GM12878 (cell line): ENCODE results near the gene MORN4. TPM values are rescaled to one million over a fixed set of nuclear protein-coding genes. Genes with fewer than 3 reads are reported as not detected.

Experiments
- CBX3 ChIP-seq: fragments of 200-600 bp; sonication (generic); IDR thresholded peaks from 2 replicates; pipeline ENCODE4 v1.6.1; 2016; ENCODE audit warnings: low read depth, borderline replicate concordance
- EGR1 ChIP-seq, 2 experiments: IDR thresholded peaks; 1 replicate in 1 of 2; 2 replicates in 1 of 2; pipeline ENCODE4 v1.6.1; 2011 to 2012; ENCODE audit warnings: low read depth in 2 of 2, low read length in 2 of 2, borderline replicate concordance in 1 of 2, mild to moderate bottlenecking in 1 of 2, moderate library complexity in 1 of 2
- NR2F1 ChIP-seq: fragments of 450-650 bp; conservative IDR thresholded peaks from 2 replicates; pipeline ENCODE4 v1.6.1; 2017; ENCODE audit warnings: mild to moderate bottlenecking
- RAD51 ChIP-seq: fragments of 450-650 bp; IDR thresholded peaks from 2 replicates; pipeline ENCODE4 v1.6.1; 2016; ENCODE audit warnings: moderate library complexity, mild to moderate bottlenecking, inconsistent platforms
- polyA plus RNA-seq, 11 experiments: library from polyadenylated mRNA; depleted of rRNA in 4 of 11; unstranded in 6 of 11; stranded (reverse) in 5 of 11; fragments of >200 nt; fragmentation: Nextera tagmentation in 4 of 11; fragmentation: Illumina TruSeq in 1 of 11; extraction: Ambion mirVana in 4 of 11; extraction: Trizol in 1 of 11; gene quantifications; 1 replicate in 1 of 11; 2 replicates in 10 of 11; pipeline versions ENCODE4 v1.2.1 to v1.2.3, GENCODE V29; 2011 to 2016; ENCODE audit warnings: inconsistent platforms in 2 of 11, missing spikeins in 2 of 11, low read depth in 1 of 11
- total RNA-seq, 4 experiments: library from RNA; depleted of rRNA in 3 of 4; stranded (reverse); fragments of >200 nt in 3 of 4; fragmentation: Illumina TruSeq in 1 of 4; extraction: Trizol in 1 of 4; gene quantifications; 2 replicates each; pipeline versions ENCODE4 v1.2.1 to v1.2.3, GENCODE V29; 2013 to 2021
- TF ChIP-seq, protein P1 (sequence below): IDR thresholded peaks from 2 replicates; pipeline ENCODE4 v1.6.1; 2012; ENCODE audit warnings: improper control_type of control experiment, low read depth, low read length; ENCODE audit not compliant: insufficient replicate concordance
- TF ChIP-seq, protein P2 (sequence below): fragments of 450-650 bp; formaldehyde crosslinking; IDR thresholded peaks from 2 replicates; pipeline ENCODE4 v1.4.0; 2022; ENCODE audit warnings: mild to moderate bottlenecking, moderate library complexity
- TF ChIP-seq, protein P3 (sequence below): fragments of 450-650 bp; formaldehyde crosslinking; IDR thresholded peaks from 2 replicates; pipeline ENCODE4 v1.4.0; 2020; ENCODE audit warnings: mild to moderate bottlenecking, moderate library complexity

Gene MORN4
- total and polyA plus RNA-seq, 10 of the 15 experiments (the other 5 are each of a cell fraction or from before 2014, with no cell fraction given) = 1.3 to 5.5 (median 2.6) TPM

DNA sequence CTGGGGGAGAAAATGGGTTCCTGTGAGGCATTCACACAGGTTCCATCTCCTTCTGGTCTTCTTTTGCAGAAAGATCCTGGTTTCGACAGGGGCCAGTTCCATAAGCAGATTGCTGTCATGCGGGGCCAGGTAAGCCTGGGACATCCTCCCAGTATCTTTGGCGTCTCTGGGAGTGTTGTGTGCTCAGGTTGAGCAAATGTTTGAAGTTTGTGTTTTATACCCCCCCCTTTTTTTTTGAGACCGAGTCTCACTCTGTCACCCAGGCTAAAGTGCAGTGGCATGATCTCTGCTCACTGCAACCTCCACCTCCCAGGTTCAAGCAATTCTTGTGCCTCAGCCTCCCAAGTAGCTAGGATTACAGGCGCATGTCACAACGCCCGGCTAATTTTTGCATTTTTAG is 33.7 kb upstream of the MORN4 start (continued):
- TF ChIP-seq, protein P1, sequence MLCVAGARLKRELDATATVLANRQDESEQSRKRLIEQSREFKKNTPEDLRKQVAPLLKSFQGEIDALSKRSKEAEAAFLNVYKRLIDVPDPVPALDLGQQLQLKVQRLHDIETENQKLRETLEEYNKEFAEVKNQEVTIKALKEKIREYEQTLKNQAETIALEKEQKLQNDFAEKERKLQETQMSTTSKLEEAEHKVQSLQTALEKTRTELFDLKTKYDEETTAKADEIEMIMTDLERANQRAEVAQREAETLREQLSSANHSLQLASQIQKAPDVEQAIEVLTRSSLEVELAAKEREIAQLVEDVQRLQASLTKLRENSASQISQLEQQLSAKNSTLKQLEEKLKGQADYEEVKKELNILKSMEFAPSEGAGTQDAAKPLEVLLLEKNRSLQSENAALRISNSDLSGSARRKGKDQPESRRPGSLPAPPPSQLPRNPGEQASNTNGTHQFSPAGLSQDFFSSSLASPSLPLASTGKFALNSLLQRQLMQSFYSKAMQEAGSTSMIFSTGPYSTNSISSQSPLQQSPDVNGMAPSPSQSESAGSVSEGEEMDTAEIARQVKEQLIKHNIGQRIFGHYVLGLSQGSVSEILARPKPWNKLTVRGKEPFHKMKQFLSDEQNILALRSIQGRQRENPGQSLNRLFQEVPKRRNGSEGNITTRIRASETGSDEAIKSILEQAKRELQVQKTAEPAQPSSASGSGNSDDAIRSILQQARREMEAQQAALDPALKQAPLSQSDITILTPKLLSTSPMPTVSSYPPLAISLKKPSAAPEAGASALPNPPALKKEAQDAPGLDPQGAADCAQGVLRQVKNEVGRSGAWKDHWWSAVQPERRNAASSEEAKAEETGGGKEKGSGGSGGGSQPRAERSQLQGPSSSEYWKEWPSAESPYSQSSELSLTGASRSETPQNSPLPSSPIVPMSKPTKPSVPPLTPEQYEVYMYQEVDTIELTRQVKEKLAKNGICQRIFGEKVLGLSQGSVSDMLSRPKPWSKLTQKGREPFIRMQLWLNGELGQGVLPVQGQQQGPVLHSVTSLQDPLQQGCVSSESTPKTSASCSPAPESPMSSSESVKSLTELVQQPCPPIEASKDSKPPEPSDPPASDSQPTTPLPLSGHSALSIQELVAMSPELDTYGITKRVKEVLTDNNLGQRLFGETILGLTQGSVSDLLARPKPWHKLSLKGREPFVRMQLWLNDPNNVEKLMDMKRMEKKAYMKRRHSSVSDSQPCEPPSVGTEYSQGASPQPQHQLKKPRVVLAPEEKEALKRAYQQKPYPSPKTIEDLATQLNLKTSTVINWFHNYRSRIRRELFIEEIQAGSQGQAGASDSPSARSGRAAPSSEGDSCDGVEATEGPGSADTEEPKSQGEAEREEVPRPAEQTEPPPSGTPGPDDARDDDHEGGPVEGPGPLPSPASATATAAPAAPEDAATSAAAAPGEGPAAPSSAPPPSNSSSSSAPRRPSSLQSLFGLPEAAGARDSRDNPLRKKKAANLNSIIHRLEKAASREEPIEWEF = no peak
- TF ChIP-seq NR2F1 = no peak
- TF ChIP-seq, protein P2, sequence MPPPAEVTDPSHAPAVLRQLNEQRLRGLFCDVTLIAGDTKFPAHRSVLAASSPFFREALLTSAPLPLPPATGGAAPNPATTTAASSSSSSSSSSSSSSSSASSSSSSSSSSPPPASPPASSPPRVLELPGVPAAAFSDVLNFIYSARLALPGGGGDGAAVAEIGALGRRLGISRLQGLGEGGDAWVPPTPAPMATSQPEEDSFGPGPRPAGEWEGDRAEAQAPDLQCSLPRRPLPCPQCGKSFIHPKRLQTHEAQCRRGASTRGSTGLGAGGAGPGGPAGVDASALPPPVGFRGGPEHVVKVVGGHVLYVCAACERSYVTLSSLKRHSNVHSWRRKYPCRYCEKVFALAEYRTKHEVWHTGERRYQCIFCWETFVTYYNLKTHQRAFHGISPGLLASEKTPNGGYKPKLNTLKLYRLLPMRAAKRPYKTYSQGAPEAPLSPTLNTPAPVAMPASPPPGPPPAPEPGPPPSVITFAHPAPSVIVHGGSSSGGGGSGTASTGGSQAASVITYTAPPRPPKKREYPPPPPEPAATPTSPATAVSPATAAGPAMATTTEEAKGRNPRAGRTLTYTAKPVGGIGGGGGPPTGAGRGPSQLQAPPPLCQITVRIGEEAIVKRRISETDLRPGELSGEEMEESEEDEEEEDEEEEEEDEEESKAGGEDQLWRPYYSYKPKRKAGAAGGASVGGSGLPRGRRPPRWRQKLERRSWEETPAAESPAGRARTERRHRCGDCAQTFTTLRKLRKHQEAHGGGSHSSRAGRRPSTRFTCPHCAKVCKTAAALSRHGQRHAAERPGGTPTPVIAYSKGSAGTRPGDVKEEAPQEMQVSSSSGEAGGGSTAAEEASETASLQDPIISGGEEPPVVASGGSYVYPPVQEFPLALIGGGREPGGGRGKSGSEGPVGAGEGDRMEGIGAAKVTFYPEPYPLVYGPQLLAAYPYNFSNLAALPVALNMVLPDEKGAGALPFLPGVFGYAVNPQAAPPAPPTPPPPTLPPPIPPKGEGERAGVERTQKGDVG = no peak
- no peak for TF ChIP-seq RAD51
- no peak for TF ChIP-seq EGR1 (IDR thresholded peaks at IDR 0.05; ENCODE audit: borderline replicate concordance in 1 of 2, low read depth in 2 of 2, low read length in 2 of 2)
- no peak for TF ChIP-seq CBX3
- TF ChIP-seq, protein P3, sequence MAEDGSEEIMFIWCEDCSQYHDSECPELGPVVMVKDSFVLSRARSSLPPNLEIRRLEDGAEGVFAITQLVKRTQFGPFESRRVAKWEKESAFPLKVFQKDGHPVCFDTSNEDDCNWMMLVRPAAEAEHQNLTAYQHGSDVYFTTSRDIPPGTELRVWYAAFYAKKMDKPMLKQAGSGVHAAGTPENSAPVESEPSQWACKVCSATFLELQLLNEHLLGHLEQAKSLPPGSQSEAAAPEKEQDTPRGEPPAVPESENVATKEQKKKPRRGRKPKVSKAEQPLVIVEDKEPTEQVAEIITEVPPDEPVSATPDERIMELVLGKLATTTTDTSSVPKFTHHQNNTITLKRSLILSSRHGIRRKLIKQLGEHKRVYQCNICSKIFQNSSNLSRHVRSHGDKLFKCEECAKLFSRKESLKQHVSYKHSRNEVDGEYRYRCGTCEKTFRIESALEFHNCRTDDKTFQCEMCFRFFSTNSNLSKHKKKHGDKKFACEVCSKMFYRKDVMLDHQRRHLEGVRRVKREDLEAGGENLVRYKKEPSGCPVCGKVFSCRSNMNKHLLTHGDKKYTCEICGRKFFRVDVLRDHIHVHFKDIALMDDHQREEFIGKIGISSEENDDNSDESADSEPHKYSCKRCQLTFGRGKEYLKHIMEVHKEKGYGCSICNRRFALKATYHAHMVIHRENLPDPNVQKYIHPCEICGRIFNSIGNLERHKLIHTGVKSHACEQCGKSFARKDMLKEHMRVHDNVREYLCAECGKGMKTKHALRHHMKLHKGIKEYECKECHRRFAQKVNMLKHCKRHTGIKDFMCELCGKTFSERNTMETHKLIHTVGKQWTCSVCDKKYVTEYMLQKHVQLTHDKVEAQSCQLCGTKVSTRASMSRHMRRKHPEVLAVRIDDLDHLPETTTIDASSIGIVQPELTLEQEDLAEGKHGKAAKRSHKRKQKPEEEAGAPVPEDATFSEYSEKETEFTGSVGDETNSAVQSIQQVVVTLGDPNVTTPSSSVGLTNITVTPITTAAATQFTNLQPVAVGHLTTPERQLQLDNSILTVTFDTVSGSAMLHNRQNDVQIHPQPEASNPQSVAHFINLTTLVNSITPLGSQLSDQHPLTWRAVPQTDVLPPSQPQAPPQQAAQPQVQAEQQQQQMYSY (CRISPR knock-in tag) = no peak
- TF ChIP-seq, all 136 proteins: peak for 0
